ENCODE measurements around the gene PCYT2.
"Not testable (repeated sequence)": the region's sequence is repeated elsewhere in the genome, so short reads cannot be mapped to it uniquely, and the experiment has no call there.

PCYT2 gene

DNA sequence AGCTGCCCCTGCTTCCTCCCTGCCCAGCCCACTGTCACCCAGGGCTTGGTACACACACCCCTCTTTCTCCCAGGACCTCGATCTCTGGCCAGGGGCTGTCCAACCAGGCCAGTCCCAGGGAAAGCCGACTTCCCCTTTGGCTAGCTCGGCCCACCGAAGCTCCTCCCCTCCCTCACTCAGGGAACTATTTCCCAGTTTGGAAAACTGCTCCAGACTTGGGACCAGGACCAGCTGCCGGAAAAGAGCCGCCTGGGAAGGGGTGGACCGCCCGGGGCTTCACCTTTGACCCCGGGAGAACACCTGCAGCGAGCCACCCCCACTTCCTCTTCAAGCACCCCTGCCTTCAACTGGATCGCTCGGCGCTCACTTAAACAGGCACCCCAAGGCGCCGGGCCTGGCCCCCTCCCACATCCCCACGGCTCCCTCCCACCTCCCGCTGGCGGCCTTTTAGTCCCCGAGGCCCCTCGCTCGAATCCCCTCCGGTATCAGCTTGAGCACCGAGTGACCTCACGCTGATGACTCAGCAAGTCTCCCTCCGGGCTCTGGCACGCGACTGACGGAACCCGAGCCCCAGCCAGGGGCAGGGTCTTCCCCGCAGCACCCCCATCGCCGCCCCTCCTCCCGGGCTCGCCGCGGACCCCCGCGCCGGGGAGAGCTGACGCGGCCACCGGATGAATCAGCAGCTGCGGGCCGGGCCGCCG lies 15.4 kb upstream of the PCYT2 start:
- peak; percentile 46 for DNase-seq

DNA sequence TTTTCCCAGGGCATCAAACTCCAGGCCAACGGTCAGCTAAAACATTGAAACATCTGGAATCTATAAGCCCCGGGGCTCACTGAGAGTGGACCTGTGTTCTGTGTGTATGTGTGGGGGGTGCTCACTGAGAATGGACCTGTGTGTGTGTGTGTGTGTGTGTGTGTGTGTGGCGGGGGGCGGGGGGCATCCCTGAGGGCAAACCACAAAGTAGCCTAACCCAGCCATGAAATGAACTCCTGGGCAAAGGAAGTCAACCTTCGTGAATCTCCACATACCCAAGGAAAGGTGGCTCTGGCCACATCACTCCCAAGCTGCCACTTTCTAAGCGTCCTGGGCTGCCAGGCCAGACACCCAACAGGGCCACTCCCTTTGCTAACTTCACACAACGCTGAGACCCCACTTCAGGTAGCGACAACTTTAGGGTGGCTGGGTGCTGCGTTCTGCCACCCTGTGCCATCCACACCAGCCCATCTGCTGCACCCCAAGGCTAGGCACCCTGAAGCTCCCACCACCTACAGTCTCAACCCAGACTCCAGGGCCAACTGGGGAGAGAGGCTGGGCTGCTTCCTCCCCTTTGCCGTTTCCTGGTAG lies 14.8 kb upstream of the PCYT2 start:
- DNase-seq, result no peak

- peak; percentile 34 for DNase-seq
Observed at GRCh38 chr17:81924557-81925532, 13.6 kb upstream of the PCYT2 start.

GRCh38 chr17:81923302-81924260 lies 12.4 kb upstream of the PCYT2 start:
- no peak for DNase-seq

GRCh38 chr17:81922566-81923301 lies 11.5 kb upstream of the PCYT2 start:
- no peak for DNase-seq

- DNase-seq, result no peak
Observed at GRCh38 chr17:81921996-81922565, 10.9 kb upstream of the PCYT2 start.

GRCh38 chr17:81921537-81921862 lies 10.3 kb upstream of the PCYT2 start:
- no peak for DNase-seq

DNA sequence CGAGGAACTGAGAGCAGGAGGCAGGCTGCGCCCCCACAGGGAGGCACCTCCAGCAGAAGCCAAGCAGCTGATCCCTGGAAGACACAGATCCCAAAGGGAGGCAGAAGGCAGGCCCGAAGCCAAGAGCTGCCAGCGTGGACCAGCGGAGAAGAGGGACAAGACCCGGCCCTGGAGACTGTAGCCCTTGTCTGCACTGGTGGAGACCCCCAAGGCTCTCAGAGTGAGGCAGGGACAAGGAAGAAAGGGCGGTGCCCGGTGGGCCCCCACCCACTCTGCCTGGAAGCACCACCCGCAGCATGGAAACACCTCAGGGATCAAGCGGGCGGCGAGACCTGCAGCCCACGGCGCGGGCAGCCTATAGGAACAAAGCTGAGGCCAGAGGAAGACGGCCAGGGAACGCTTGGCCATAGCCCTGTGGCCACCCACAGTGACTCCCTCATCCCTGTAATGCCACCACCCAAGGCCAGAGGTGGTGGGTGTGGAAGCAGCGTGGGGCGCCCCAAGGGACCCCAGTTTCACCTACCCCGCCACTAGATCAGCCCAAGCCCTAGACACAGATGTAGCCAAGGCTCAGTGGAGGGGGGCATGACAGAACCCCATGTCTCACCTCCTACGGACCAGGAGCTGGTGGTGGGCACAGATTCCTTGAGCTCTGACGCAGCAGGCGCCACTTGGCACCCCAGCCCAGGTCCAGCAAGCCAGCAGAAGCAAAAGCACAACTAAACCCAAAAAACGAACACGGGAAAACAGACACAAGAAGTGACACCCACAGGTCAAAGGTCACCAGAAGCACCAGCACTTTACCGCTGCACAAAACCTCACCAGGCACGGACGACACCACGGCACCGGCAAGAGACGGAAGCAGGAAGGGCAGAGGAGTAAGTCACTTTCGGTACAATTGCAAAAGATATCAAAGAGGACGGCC lies 9.7 kb upstream of the PCYT2 start:
- no peak for DNase-seq

GRCh38 chr17:81918832-81919545 lies 7.8 kb upstream of the PCYT2 start:
- DNase-seq, result no peak

DNA sequence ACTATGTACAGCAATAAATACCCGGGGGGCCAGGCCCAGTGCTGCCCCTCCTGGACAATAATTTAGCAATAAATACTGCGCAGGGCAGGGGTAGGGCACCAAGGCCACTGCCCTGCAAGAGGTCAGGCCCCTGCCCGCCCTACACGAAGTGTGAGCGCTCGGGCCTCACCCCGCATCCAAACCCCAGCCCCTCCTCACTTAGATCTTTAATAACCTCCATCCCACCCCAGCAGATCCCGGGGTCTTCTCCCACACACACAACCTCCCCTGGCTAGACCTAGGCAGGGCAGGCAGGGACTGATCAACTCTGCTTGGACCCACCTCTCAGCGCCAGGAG lies 7.1 kb upstream of the PCYT2 start:
- DNase-seq, result not testable (repeated sequence)

DNA sequence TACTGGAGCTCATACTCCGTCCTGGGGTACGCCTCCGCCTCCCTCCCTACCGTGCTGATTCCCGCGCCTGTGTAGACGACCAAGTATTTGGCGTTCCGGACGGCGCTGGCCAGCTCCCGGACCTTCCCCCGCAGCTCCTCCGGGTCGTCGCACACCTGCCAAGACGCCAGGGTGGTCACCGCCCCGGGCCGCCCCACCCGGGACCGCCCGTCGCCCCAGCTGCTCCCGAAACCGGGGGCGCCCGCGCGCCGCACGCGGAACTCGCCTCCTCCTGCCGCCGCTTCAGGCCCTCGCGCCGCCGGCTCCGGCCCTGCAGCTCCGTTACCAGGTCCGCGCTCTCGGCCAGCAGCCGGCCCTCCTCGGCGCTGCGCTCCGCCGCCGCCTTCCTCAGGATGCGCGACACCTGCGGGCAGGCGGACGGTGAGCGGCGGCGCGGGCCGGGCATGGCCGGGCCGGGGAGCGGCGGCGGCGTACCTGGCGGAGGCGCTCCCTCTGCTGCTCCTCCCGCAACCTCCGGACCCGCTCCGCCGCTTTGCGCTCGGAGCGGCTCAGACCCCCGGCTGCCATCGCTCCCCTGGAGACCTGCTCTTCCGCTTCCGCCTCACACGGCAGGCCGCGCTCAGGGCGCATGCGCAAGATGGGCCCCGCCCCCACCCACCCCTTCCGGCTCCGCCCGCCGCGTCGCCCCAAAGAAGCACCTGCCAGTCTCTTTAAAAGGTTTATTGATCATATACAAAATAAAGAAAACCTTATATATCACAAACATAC lies 6.5 kb upstream of the PCYT2 start, which contains the start of gene SIRT7:
Gene SIRT7 (minus strand): TSS at position 612 of the 768 bp plus-strand sequence. CDS start 45 bp downstream, at position 567.
- peak; percentile 78 for DNase-seq

DNA sequence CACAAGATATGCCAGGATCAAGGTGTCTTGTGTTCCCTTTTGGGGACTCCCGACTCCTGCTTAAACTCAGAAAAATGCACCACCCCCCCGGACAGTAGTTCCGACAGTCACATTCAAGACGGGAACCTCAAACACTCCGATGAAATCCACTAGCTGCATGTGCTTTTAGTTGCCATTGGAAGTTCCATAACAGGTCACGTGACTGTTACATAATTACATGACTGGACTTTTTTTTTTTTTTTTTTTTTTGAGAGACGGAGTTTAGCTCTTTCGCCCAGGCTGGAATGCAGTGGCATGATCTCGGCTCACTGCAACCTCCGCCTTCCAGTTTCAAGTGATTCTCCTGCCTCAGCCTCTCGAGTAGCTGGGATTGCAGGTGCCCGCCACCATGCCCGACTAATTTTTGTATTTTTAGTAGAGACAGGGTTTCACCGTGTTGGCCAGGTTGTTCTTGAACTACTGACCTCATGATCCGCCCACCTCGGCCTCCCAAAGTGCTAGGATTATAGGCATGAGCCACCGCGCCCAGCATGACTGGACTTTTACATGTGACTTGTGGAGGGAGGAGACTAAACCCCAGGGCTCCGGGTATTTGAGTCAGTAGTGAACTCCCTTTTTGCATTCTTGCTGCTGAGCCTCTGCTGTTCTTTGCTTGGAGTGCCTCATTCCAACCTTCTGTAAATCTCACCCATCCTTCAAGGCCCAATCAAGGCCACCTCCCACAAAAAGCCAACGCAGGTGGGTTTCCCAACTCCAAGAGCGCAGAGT lies 5.2 kb upstream of the PCYT2 start:
- no peak for DNase-seq

DNA sequence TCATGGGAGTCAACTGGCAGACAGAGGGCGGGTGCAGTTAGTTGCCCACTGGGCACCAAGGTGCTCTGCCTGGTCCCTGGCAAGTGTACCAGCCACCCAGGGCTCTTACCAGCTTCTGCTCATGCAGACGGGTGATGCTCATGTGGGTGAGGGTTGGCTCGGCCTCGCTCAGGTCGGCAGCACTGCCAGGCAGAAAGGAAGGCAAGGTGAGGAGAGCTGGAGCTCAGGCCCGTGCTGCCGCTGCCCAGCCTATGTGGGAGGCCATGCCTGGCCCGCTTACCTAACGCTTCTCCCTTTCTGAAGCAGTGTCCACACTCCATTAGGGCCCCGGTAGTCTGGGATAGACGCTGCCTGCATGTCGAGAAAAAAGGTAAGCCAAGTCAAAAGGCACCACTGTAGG lies 4.1 kb upstream of the PCYT2 start:
- no peak for DNase-seq

DNA sequence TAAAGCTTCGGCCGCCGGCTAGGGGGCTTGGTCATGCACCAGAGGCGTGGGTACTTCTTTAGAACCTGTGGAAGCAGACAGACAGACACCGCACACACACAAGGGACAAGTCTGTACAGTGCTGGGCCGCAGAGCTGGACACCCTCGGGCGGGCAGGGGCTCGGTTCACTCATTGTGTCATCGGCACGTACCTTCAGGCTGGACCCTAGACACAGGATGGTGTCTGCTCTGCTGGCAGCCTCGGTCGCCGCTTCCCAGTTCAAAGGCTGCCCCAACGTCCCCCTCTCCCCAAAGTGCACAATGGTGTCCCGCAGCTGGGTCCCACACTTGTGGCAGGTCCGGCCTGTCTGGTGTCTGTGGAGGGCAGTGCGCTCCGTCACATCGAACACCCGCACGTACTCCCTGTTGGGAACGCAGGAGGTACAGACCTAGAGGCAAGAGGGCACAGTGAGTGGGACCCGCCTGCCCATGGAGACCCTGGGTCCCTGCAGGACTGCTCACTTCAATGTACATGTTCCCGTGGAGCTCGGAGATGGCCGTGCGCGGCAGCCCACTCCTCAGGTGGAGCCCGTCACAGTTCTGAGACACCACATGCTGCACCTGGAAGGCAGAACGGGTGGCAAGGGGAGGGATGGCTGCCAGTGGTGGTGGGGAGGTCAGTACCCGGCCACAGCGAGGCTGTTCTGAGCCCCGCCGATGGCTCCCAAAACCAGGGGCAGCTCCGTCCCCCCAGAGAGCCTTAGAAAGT lies 3.1 kb upstream of the PCYT2 start:
- no peak for DNase-seq

GRCh38 chr17:81913394-81914102 lies 2.3 kb upstream of the PCYT2 start:
- DNase-seq, result no peak

Data from central memory CD4-positive, alpha-beta T cell (primary cell).